Left renal pelvis (tissue), 4 donors: ENCODE results near the gene RFTN1. TPM values are rescaled to one million over a fixed set of nuclear protein-coding genes. Genes with fewer than 3 reads are reported as not detected.

ENCODE experiments used
- DNase-seq, 4 donors: peaks; one replicate each; pipeline ENCODE4 v3.0.0-alpha.2; 2013; ENCODE audit warnings: low read depth in 4 of 4, low spot score in 3 of 4
- polyA plus RNA-seq, 4 donors: library from polyadenylated mRNA; unstranded; fragments of 120-200 nt; gene quantifications; one replicate each; pipeline ENCODE4 v1.2.1, GENCODE V29; 2013; ENCODE audit not compliant: insufficient read length in 4 of 4

RFTN1 gene
- polyA plus RNA-seq, 4 donors, result 27.6 to 84.9 (median 33.1) TPM

- DNase-seq, result no peak
Measured at GRCh38 chr3:16369885-16370284, 143.6 kb downstream of the RFTN1 start.

- DNase-seq, result no peak
Measured at GRCh38 chr3:16369276-16369675, 144.2 kb downstream of the RFTN1 start.

DNA sequence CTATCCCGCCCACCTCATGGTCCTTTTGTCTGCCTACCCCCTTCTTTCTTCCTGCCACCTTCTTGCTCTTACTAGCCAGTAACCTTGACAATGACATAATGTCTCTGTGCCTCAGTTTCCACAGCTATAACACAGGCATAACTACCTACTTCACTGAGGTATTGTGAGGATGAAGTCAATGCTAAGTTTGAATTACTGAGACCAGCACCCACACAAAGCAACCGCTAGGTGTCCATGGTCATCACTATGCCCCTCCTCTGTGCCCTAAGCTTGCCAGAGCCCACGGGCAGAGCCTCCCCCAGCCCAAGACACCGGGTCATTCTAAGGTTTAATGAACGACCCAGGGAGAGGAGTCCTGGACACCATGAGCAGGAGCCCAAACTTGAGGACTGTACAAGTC lies 146.9 kb downstream of the RFTN1 start:
- DNase-seq, result no peak

GRCh38 chr3:16365491-16366128 lies 147.9 kb downstream of the RFTN1 start:
- no peak for DNase-seq

DNA sequence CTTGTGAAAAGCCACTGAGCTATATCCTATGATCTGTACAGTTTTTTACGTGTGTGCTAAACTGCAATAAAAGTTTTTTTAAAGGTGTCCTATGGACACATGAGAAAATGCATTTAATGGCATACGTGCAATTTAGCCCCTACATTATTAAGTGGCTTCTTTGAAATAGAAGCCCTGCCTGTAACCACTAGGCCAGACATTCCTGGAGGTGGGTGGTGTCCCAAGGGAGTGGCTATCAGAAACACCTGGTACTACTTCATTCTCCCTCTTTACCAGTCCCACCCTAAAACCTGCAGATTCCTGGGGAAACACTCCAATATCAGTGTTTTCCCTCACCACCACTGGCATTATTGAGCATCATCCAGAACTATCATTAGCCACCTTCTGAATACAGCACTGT lies 148.5 kb downstream of the RFTN1 start:
- no peak for DNase-seq

- no peak for DNase-seq
Measured at GRCh38 chr3:16364323-16364722, 149.2 kb downstream of the RFTN1 start.

DNA sequence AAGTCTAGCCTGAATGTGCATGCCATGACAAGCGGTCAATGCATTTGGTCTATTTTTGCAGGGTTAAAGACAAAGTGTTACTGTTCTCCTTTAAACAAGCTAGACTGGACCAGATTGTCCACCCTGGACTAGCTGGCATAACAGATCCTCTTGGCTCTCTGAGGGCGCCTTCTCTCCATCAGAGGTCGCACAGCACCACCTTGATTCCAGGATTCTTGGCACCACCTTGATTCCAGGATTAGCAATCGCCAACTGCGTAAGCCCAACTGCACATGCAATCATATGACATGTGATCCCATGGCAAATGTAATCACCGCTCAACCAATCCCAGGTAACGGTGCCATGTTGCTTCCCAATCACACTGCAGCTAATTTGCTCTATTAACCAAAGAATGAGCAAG lies 149.9 kb downstream of the RFTN1 start:
- no peak for DNase-seq

DNA sequence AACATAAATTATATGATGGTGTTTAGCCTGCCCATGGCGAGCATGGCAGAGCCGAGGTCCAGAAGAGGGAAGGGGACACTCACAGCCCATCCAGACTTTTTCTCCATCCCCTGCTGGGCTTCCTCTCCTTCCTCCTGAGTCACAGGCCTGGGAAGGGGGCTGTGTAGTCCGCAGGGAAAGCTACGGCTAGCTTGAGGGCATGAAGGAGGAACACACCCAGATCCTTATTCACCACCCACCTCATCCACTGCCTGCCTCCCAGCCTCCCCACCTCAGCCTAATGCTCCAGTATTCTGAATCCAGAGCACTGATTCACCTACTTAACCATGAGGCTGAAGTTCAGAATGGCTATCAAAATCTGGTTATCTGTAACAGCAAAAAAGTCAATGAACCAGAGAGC lies 150.7 kb downstream of the RFTN1 start:
- no peak for DNase-seq

DNA sequence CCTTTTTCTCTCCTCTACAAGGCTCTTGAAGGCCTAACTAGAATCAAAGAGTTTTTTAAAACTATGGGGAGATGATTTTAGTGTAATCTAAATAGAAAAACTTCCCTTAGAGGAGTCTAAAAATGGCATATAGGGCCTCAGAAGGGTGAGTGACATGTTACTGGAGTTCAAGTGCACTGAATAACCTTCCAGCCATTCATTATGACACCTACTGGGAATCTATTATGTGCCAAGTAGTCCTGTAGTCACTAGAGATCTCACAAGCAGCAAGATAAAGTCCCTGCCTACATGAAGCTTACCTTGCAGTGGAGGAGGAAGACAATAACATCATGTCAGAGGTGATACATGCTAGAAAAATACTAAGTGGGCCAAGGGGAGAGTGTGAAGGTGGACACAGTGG lies 152.4 kb downstream of the RFTN1 start:
- no peak for DNase-seq

GRCh38 chr3:16359331-16359730 lies 154.2 kb downstream of the RFTN1 start:
- DNase-seq, result no peak

GRCh38 chr3:16358336-16358735 lies 155.2 kb downstream of the RFTN1 start:
- DNase-seq, result no peak

GRCh38 chr3:16357186-16358121 lies 156.0 kb downstream of the RFTN1 start:
- DNase-seq, result no peak

DNA sequence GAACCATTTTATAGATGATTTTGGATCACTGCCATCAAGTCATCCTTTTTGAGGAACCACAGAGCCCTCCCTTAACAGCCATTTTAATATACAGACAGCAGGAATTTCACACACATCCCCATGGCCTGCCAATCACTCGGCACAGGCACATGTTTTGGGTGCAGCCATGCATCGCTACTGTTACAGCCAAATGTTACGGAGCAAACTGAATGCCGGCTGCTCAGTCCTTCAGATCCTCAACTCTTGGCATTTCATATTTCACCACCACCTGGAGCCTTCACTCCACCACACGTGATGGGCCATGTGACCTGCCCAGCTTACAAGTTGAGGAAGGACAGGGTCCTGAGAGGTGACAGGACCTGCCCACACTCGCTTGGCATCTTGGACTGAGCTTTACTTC lies 157.7 kb downstream of the RFTN1 start:
- DNase-seq, result no peak

- DNase-seq, result no peak
Measured at GRCh38 chr3:16354291-16354690, 159.2 kb downstream of the RFTN1 start.

- DNase-seq, result no peak
Measured at GRCh38 chr3:16352428-16352827, 161.1 kb downstream of the RFTN1 start.

- DNase-seq, result no peak
Measured at GRCh38 chr3:16350597-16351318, 162.7 kb downstream of the RFTN1 start.

DNA sequence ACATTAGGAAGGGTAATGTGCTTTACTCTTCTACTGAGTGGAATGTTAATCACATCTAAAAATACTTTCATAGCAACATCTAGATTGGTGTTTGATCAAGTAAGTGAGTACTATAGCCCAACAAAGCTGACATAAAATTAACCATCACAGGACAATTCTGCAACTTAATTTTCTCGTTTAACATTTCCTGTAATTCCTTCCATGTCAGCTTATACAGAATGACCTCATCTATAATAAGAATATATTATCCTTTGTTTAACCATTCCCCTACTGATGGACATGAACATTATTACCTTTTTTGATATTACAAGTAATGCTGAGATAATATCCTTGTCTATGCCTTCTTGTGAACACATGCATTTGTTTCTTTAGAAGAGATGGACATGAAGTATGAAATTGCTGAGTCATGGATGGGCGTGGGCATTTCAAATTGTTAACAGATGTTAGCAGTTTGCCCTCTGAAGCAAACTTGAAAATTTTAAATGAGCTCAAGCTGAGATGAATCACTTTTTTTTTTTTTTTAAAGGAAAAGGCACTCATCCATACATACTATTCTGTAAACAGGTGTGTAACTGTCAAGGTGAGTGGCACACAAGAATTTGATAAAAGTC lies 163.4 kb downstream of the RFTN1 start:
- no peak for DNase-seq

DNA sequence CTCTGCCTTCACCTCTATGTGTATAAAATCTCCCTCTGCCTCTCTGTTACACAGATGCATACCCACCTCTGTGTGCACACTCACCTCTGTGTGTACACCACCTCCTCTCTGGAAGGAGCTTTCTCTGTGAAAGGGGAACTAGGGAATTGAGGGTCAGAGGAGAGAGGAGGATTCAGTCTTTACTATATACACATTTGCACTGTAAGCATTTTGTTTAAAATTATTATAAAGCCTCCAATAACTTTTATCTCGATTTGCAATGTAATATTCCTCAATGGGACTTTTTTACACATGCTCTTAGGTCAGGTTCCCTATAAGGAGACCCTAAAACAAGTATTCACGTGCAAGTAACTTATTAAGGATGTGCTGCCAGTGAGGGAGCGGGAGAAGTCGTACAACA lies 166.0 kb downstream of the RFTN1 start:
- no peak for DNase-seq

DNA sequence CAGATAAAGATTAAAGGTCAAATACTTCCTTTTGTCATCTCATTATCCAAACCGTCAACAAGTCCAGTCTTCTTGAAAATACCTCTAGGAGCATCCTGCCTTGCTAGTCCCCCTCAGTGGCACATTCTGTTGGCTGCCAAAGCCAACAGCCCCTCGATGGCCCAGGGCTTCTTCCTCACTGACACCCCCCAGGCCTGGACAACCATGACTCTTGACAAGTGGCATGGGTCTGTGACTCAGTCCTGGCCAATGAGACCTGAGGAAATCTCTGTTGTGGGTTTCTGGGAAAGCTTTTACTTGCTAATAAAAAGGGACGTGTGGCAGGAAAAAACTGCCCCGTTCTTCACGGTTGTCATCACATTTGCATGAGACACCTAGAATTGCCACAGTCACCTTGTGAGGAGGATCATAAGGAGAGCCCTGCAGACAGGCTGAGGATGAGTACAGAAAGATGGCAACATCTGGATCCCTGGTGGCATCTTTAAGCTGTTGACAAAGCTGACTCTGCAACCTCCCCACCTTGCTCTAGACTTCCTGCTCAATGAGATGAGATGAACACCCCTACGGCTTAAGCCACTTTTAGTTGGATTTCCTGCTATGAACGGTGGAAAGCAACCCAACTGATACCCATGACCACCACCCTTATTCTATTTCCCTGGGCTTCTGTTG lies 167.0 kb downstream of the RFTN1 start:
- no peak for DNase-seq

GRCh38 chr3:16343101-16343500 lies 170.4 kb downstream of the RFTN1 start:
- DNase-seq, result no peak
